GM21737 (cell line): Measurements from ENCODE around the gene STYK1.
"Not testable (repeated sequence)": the region's sequence is repeated elsewhere in the genome, so short reads cannot be mapped to it uniquely, and the experiment has no call there.

Source experiments
- ATAC-seq: cut with Tn5 transposase; IDR thresholded peaks from one replicate; pipeline ENCODE4 v1.9.1; 2021; ENCODE audit warnings: mild to moderate bottlenecking, moderate library complexity; ENCODE audit not compliant: unreplicated experiment

Gene STYK1

GRCh38 chr12:10690906-10691305 is 17.1 kb upstream of the STYK1 start:
- no peak for ATAC-seq

- no peak for ATAC-seq
Measured at GRCh38 chr12:10689146-10689545, 15.3 kb upstream of the STYK1 start.

GRCh38 chr12:10688042-10688441 is 14.2 kb upstream of the STYK1 start:
- ATAC-seq = no peak

GRCh38 chr12:10672231-10672868 is 1.5 kb downstream of the STYK1 start:
- ATAC-seq = no peak

GRCh38 chr12:10669533-10669932 is 4.3 kb downstream of the STYK1 start:
- no peak for ATAC-seq

GRCh38 chr12:10668526-10668925 is 5.3 kb downstream of the STYK1 start:
- ATAC-seq = no peak

GRCh38 chr12:10667581-10667980 is 6.3 kb downstream of the STYK1 start:
- no peak for ATAC-seq

- ATAC-seq = no peak
Measured at GRCh38 chr12:10664499-10664898, 9.4 kb downstream of the STYK1 start.

- ATAC-seq = no peak
Measured at GRCh38 chr12:10663869-10664268, 10.0 kb downstream of the STYK1 start.

GRCh38 chr12:10661338-10661737 is 12.5 kb downstream of the STYK1 start:
- no peak for ATAC-seq

- no peak for ATAC-seq
Measured at GRCh38 chr12:10654003-10654402, 19.8 kb downstream of the STYK1 start.

GRCh38 chr12:10652192-10652591 is 21.7 kb downstream of the STYK1 start:
- no peak for ATAC-seq

GRCh38 chr12:10646576-10646975 is 27.3 kb downstream of the STYK1 start:
- not testable (repeated sequence) for ATAC-seq

- no peak for ATAC-seq
Measured at GRCh38 chr12:10645910-10646309, 27.9 kb downstream of the STYK1 start.

- no peak for ATAC-seq
Measured at GRCh38 chr12:10641735-10642500, 31.9 kb downstream of the STYK1 start.

GRCh38 chr12:10638728-10639127 is 35.1 kb downstream of the STYK1 start:
- ATAC-seq = no peak

- ATAC-seq = no peak
Measured at GRCh38 chr12:10636611-10637010, 37.2 kb downstream of the STYK1 start.

- ATAC-seq = no peak
Measured at GRCh38 chr12:10636124-10636523, 37.7 kb downstream of the STYK1 start.

- ATAC-seq = no peak
Measured at GRCh38 chr12:10635306-10635705, 38.5 kb downstream of the STYK1 start.

GRCh38 chr12:10634427-10634826 is 39.4 kb downstream of the STYK1 start:
- no peak for ATAC-seq

- no peak for ATAC-seq
Measured at GRCh38 chr12:10633541-10633940, 40.3 kb downstream of the STYK1 start.

- ATAC-seq = no peak
Measured at GRCh38 chr12:10632226-10632625, 41.6 kb downstream of the STYK1 start.

GRCh38 chr12:10624605-10625004 is 49.2 kb downstream of the STYK1 start:
- no peak for ATAC-seq
